Upper lobe of right lung (tissue), 1 donor: ENCODE data around the gene ODAPH. TPM values are rescaled to one million over a fixed set of nuclear protein-coding genes. Genes with fewer than 3 reads are reported as not detected.

Source experiments
- ATAC-seq: fragments of 200-7000 bp; cut with Tn5 transposase; one replicate; pipeline ENCODE4 v1.9.1; 2020; ENCODE audit warnings: mild to moderate bottlenecking, moderate library complexity
- DNase-seq: peaks from one replicate; pipeline ENCODE4 v3.0.0-alpha.2; 2020
- H3K27ac ChIP-seq: fragments of 200-600 bp; one replicate; pipeline ENCODE4 v1.8.0; 2022
- H3K27me3 ChIP-seq: fragments of 200-600 bp; one replicate; pipeline ENCODE4 v1.8.0; 2022; ENCODE audit warnings: mild to moderate bottlenecking
- H3K36me3 ChIP-seq: fragments of 200-600 bp; one replicate; pipeline ENCODE4 v1.8.0; 2022
- H3K4me1 ChIP-seq: fragments of 200-600 bp; one replicate; pipeline ENCODE4 v1.8.0; 2022
- H3K4me3 ChIP-seq: fragments of 200-600 bp; one replicate; pipeline ENCODE4 v1.8.0; 2022; ENCODE audit warnings: mild to moderate bottlenecking
- H3K9me3 ChIP-seq: fragments of 200-600 bp; one replicate; pipeline ENCODE4 v1.8.0; 2022
- intact Hi-C: fragments of 100-400 bp; cut with DNase I; formaldehyde crosslinking; loops from one replicate; pipeline ENCODE4 v1.11.0; 2022
- total RNA-seq: library from RNA; stranded (reverse); fragmentation: NEBNext Ultra II Directional; extraction: Animal tissue kit (Norgen Biotek cat#: 25700); gene quantifications from one replicate; pipeline ENCODE4 v1.2.1, GENCODE V29; 2021
- TF ChIP-seq, protein P1 (sequence below): fragments of 200-600 bp; IDR thresholded peaks from one replicate; pipeline ENCODE4 v1.8.0; 2022; ENCODE audit warnings: antibody characterized with exemption
- donor health status: DM: no; HTN: yes; CAD: no; lungs with severe emphysema.

Gene ODAPH
- total RNA-seq, 1 donor from 2014 or later: not detected

DNA sequence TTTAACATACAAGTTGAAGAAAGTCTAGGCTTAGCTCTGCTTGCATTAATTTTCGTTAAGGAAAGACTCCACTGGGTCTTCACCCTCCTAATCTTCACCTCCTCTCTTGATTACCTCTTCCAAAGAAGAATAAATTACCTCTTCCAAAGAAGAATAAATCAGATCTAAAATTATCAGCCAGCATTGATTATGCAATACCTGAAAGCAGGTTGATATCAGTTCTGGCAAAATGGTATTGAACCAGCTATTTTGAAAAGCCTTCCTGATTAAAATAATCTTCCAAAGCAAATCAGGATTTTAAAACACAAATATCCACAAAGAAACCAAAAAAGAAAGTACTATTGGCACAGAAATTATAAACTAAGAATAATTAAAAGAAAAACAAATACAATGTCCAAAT is 37.5 kb downstream of the ODAPH start:
- H3K4me1 ChIP-seq: no peaks in the 10 kb centered on the region
- no peak for DNase-seq
- intact Hi-C loops: no loop called here

DNA sequence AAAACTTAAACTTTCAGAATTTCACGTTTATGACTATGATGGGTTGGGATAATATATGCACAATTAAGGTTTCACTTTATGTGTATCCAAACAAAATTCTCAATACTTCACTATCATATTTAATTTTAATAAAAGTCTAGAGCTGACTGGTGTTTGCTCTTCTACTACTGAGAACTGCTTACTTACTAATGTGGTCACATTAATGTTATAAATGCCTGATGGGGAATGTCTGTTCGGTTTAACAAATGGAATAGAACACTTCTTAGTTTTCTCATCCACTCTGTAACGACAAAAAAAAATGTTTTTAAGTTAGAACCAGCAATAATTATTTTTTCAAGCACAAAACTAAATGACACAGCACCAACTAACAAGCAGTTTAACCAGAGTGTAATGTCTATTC is 40.2 kb downstream of the ODAPH start:
- TF ChIP-seq, protein P1, sequence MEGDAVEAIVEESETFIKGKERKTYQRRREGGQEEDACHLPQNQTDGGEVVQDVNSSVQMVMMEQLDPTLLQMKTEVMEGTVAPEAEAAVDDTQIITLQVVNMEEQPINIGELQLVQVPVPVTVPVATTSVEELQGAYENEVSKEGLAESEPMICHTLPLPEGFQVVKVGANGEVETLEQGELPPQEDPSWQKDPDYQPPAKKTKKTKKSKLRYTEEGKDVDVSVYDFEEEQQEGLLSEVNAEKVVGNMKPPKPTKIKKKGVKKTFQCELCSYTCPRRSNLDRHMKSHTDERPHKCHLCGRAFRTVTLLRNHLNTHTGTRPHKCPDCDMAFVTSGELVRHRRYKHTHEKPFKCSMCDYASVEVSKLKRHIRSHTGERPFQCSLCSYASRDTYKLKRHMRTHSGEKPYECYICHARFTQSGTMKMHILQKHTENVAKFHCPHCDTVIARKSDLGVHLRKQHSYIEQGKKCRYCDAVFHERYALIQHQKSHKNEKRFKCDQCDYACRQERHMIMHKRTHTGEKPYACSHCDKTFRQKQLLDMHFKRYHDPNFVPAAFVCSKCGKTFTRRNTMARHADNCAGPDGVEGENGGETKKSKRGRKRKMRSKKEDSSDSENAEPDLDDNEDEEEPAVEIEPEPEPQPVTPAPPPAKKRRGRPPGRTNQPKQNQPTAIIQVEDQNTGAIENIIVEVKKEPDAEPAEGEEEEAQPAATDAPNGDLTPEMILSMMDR: no peak
- no peak for DNase-seq
- Histone ChIP-seq H3K9me3 (no peaks in the 10 kb centered on the region), H3K36me3 (peaks cover 5% of the 10 kb centered on the region), H3K4me1 (no peaks in the 10 kb centered on the region), H3K4me3 (no peak overlapping the region), H3K27me3 (no peaks in the 10 kb centered on the region), H3K27ac (no peak overlapping the region)
- intact Hi-C loops: no loop called here
- ATAC-seq: no peak

More for the DNA sequence above, 37.5 kb downstream of the ODAPH start:
- no peak for ATAC-seq
- TF ChIP-seq, protein P1: no peak
- H3K27ac ChIP-seq: no peak overlapping the region
- no peaks in the 10 kb centered on the region for H3K36me3 ChIP-seq
- H3K9me3 ChIP-seq: no peaks in the 10 kb centered on the region
- H3K27me3 ChIP-seq: no peaks in the 10 kb centered on the region
- no peak overlapping the region for H3K4me3 ChIP-seq

DNA sequence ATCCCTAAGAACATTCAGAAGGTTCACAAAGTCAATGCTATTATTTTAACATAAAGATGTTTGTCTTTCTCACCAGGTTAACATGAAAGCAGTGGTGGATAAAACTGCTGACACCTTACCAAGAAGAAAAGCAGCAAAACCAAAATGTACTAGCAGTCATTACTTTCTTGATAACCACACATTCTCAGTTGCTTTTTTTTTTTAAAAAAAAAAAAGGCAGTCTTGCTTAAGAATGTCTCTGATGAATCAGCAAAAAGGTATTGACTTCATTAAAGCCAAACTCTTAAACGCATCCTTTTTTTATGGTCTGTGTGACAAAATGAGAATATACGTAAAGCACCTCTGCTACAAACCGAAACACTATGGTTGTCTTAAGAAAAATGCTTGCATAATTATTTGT is 42.5 kb downstream of the ODAPH start:
- H3K9me3 ChIP-seq: no peaks in the 10 kb centered on the region
- no peak for DNase-seq
- no peak for ATAC-seq
- H3K4me3 ChIP-seq: no peak overlapping the region
- H3K27ac ChIP-seq: no peak overlapping the region
- intact Hi-C loops: no loop called here
- H3K27me3 ChIP-seq: no peaks in the 10 kb centered on the region
- H3K4me1 ChIP-seq: no peaks in the 10 kb centered on the region
- TF ChIP-seq, protein P1: no peak
- peaks cover 5% of the 10 kb centered on the region for H3K36me3 ChIP-seq

DNA sequence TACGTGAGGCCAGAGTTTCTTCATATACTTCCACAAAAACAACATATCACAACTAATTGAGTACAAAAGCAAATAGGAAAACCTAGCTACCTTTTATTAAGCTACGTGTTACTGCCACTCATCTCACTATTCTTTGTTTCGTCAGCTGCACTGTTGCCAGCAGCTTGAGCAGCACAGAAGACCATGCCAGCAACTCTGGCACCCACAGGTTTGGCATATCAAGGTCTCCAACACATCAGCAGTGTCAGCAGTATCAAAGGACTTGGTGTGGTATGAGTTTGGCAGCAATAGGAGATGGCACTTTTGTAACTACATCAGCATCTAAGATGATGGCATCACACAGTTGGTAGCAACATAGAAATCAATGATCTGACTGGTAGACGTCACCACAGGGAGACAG is 43.8 kb downstream of the ODAPH start:
- Histone ChIP-seq H3K36me3 (peaks cover 5% of the 10 kb centered on the region), H3K4me3 (no peak overlapping the region), H3K9me3 (no peaks in the 10 kb centered on the region), H3K4me1 (no peaks in the 10 kb centered on the region), H3K27ac (no peak overlapping the region), H3K27me3 (no peaks in the 10 kb centered on the region)
- intact Hi-C loops: no loop called here
- TF ChIP-seq, protein P1: no peak
- DNase-seq (no peak), ATAC-seq (no peak)

DNA sequence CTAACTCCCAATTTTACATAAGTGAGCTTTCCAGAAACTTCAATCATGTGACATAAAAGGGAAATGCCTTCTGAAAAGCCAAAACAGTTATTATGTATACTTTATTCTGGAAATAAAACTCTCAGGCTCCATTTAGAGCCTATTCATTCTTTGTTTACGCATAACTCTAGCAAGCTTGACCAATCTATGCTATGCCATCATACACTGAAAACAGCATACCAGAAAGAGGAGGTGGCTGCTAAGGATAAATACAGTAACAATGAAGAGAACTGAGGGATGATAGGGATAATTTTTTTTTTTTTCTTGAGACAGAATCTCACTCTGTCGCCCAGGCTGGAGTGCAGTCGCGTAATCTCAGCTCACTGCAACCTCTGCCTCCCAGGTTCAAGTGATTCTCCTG is 50.1 kb downstream of the ODAPH start:
- Histone ChIP-seq H3K27ac (no peak overlapping the region), H3K36me3 (no peaks in the 10 kb centered on the region), H3K4me3 (no peak overlapping the region), H3K27me3 (no peaks in the 10 kb centered on the region), H3K4me1 (no peaks in the 10 kb centered on the region), H3K9me3 (no peaks in the 10 kb centered on the region)
- intact Hi-C loops: no loop called here
- ATAC-seq (no peak), DNase-seq (no peak)
- TF ChIP-seq, protein P1: no peak

DNA sequence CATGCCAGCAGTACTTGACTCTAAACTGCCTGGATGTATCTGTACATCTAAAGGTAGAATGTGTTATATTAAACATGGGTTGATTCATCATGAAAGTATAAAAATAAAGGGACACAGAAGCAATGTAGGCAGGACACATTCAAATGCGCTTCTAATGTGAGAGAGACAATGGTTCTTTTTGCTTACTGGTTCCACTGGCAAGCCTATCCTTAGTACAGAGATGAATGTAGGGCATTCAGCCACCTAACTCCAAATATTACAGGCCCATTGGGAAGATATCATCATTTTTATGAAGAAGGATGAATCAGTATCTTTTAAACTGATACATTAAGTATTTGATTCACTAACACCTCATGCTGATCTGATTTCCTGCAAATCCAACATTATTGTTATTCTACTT is 56.4 kb downstream of the ODAPH start:
- intact Hi-C loops: no loop called here
- Histone ChIP-seq H3K27me3 (no peaks in the 10 kb centered on the region), H3K27ac (no peak overlapping the region), H3K4me1 (no peaks in the 10 kb centered on the region), H3K36me3 (no peaks in the 10 kb centered on the region), H3K9me3 (no peaks in the 10 kb centered on the region), H3K4me3 (no peak overlapping the region)
- TF ChIP-seq, protein P1: no peak
- DNase-seq (no peak), ATAC-seq (no peak)
